ENCODE results near the gene CCL22. TPM values are rescaled to one million over a fixed set of nuclear protein-coding genes. Genes with fewer than 3 reads are reported as not detected.

Gene CCL22
- total RNA-seq, 1 experiment from 2014 or later, result not detected

- DNase-seq (ENCODE audit: low spot score), result no peak
- in situ Hi-C loops (cut with HindIII; ENCODE audit: low sequenced_read_pairs), result no loop called here
These were observed 51.4 kb downstream of the CCL22 start for GRCh38 chr16:57409870-57410587.

GRCh38 chr16:57411362-57411976 lies 52.9 kb downstream of the CCL22 start:
- DNase-seq (ENCODE audit: low spot score), result no peak
- in situ Hi-C loops (cut with HindIII; ENCODE audit: low sequenced_read_pairs), result no loop called here

GRCh38 chr16:57412584-57412983 lies 54.0 kb downstream of the CCL22 start:
- in situ Hi-C loops (cut with HindIII; ENCODE audit: low sequenced_read_pairs), result no loop called here

GRCh38 chr16:57413301-57413730 lies 54.7 kb downstream of the CCL22 start:
- in situ Hi-C loops (cut with HindIII; ENCODE audit: low sequenced_read_pairs), result no loop called here
- DNase-seq (ENCODE audit: low spot score), result no peak

More at GRCh38 chr16:57412584-57412983, 54.0 kb downstream of the CCL22 start:
- DNase-seq (ENCODE audit: low spot score), result no peak

- in situ Hi-C loops (cut with HindIII; ENCODE audit: low sequenced_read_pairs), result no loop called here
- no peak for DNase-seq (ENCODE audit: low spot score)
These were observed 55.1 kb downstream of the CCL22 start for GRCh38 chr16:57413733-57414132.

Other genes starting within 250 kb of the CCL22 start
- gene PSME3IP1, start 172.7 kb upstream of the CCL22 start, total RNA-seq (2014; rRNA removed; shearing (Covaris generic)), result 46.6 and 66.3 TPM in 2 replicates
- 30.8 and 36.2 TPM in 2 replicates for gene RSPRY1, start 172.5 kb upstream of the CCL22 start, total RNA-seq (2014; rRNA removed; shearing (Covaris generic))
- 79.4 and 98.0 TPM in 2 replicates for gene ARL2BP, start 113.5 kb upstream of the CCL22 start, total RNA-seq (2014; rRNA removed; shearing (Covaris generic))
- gene PLLP, start 74.1 kb upstream of the CCL22 start, total RNA-seq (2014; rRNA removed; shearing (Covaris generic)), result 1.5 and 2.7 TPM in 2 replicates
- 0.43 TPM in 1 of 2 replicates, not detected in the other for gene CX3CL1, start 13.7 kb downstream of the CCL22 start, total RNA-seq (2014; rRNA removed; shearing (Covaris generic))
- not detected in 2 replicates for gene CCL17, start 46.0 kb downstream of the CCL22 start, total RNA-seq (2014; rRNA removed; shearing (Covaris generic))
- gene CIAPIN1, start 88.6 kb downstream of the CCL22 start, total RNA-seq (2014; rRNA removed; shearing (Covaris generic)), result 152 and 156 TPM in 2 replicates
- 46.3 and 60.4 TPM in 2 replicates for gene COQ9, start 88.7 kb downstream of the CCL22 start, total RNA-seq (2014; rRNA removed; shearing (Covaris generic))
- gene POLR2C, start 103.9 kb downstream of the CCL22 start, total RNA-seq (2014; rRNA removed; shearing (Covaris generic)), result 240 and 319 TPM in 2 replicates
- 33.7 and 45.5 TPM in 2 replicates for gene DOK4, start 127.7 kb downstream of the CCL22 start, total RNA-seq (2014; rRNA removed; shearing (Covaris generic))
- 25.0 and 26.7 TPM in 2 replicates for gene CCDC102A, start 177.8 kb downstream of the CCL22 start, total RNA-seq (2014; rRNA removed; shearing (Covaris generic))
- not detected in 2 replicates for gene ADGRG5, start 183.9 kb downstream of the CCL22 start, total RNA-seq (2014; rRNA removed; shearing (Covaris generic))